Measurements from ENCODE around the gene CSMD2.

The CSMD2 gene

GRCh38 chr1:33468967-33469366, 696.1 kb downstream of the CSMD2 start:
- DNase-seq (ENCODE audit: low read depth) = no peak
- H3K4me3 ChIP-seq (ENCODE audit: low read depth, low read length) = no peak overlapping the region
- no peak for TF ChIP-seq CTCF (IDR thresholded peaks at IDR 0.05; ENCODE audit: control insufficient read depth, extremely low read depth, insufficient read depth)

GRCh38 chr1:33468531-33468930, 696.5 kb downstream of the CSMD2 start:
- no peak for TF ChIP-seq CTCF (IDR thresholded peaks at IDR 0.05; ENCODE audit: control insufficient read depth, extremely low read depth, insufficient read depth)
- H3K4me3 ChIP-seq (ENCODE audit: low read depth, low read length) = no peak overlapping the region
- DNase-seq (ENCODE audit: low read depth) = no peak

GRCh38 chr1:33468011-33468410, 697.0 kb downstream of the CSMD2 start:
- no peak for DNase-seq (ENCODE audit: low read depth)
- no peak for TF ChIP-seq CTCF (IDR thresholded peaks at IDR 0.05; ENCODE audit: control insufficient read depth, extremely low read depth, insufficient read depth)
- H3K4me3 ChIP-seq (ENCODE audit: low read depth, low read length) = no peak overlapping the region

GRCh38 chr1:33466159-33466558, 698.9 kb downstream of the CSMD2 start:
- no peak for TF ChIP-seq CTCF (IDR thresholded peaks at IDR 0.05; ENCODE audit: control insufficient read depth, extremely low read depth, insufficient read depth)
- no peak overlapping the region for H3K4me3 ChIP-seq (ENCODE audit: low read depth, low read length)
- DNase-seq (ENCODE audit: low read depth) = no peak

GRCh38 chr1:33465316-33465715, 699.7 kb downstream of the CSMD2 start:
- TF ChIP-seq CTCF (IDR thresholded peaks at IDR 0.05; ENCODE audit: control insufficient read depth, extremely low read depth, insufficient read depth) = no peak
- DNase-seq (ENCODE audit: low read depth) = no peak

GRCh38 chr1:33464552-33464951, 700.5 kb downstream of the CSMD2 start:
- no peak for TF ChIP-seq CTCF (IDR thresholded peaks at IDR 0.05; ENCODE audit: control insufficient read depth, extremely low read depth, insufficient read depth)
- DNase-seq (ENCODE audit: low read depth) = no peak
- no peak overlapping the region for H3K4me3 ChIP-seq (ENCODE audit: low read depth, low read length)

More at GRCh38 chr1:33465316-33465715, 699.7 kb downstream of the CSMD2 start:
- no peak overlapping the region for H3K4me3 ChIP-seq (ENCODE audit: low read depth, low read length)

All from LNCaP clone FGC (cell line).